Ureter (tissue), 1 donor: ENCODE measurements around the gene HIVEP2. TPM values are rescaled to one million over a fixed set of nuclear protein-coding genes. Genes with fewer than 3 reads are reported as not detected.

Source experiments
- DNase-seq: peaks from one replicate; pipeline ENCODE4 v3.0.0-alpha.2; 2020; ENCODE audit warnings: low spot score
- total RNA-seq: library from RNA; stranded (reverse); gene quantifications from one replicate; pipeline ENCODE4 v1.2.4, GENCODE V29; 2023
- donor health status: DM: yes; HTN: yes; CAD: no.

The HIVEP2 gene
- total RNA-seq, 1 donor from 2014 or later = 29.0 TPM

DNA sequence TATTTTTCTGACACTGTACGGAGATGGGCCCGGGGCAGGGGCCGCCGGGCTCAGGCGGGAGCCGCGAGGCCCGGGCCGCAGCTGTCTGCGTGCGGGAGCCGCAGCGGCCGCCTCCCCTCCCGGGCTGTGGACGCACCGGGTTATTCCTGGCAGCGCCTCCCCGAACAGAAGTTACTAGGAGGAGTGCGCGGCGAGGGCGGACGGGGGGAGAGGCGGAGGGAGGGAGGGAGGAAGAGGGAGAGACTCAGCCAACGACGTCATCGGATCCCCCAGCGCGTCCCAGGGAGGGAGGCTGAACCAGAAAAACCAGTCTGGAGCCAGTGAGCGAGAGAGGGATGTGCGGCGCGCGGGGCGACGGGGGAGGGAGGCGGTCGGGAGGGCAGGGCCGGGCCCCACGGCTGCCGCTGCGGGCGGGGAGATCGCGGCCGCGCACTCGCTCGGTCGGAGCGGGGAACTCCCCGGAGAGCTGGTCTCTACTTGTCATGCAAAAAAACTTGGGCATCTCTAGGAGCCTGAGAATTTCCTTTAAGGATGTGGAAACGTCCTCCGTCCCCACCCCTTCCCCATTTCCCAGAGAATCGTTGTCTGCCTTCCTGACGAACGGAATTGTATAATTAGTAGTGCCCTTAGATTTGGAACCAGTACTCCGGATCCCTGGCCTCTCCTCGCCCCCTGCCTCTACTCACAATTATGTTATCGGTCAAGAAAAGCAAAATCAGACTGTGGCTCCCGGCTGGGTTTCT is 1.4 kb upstream of the HIVEP2 start:
- DNase-seq = peak; percentile 99

DNA sequence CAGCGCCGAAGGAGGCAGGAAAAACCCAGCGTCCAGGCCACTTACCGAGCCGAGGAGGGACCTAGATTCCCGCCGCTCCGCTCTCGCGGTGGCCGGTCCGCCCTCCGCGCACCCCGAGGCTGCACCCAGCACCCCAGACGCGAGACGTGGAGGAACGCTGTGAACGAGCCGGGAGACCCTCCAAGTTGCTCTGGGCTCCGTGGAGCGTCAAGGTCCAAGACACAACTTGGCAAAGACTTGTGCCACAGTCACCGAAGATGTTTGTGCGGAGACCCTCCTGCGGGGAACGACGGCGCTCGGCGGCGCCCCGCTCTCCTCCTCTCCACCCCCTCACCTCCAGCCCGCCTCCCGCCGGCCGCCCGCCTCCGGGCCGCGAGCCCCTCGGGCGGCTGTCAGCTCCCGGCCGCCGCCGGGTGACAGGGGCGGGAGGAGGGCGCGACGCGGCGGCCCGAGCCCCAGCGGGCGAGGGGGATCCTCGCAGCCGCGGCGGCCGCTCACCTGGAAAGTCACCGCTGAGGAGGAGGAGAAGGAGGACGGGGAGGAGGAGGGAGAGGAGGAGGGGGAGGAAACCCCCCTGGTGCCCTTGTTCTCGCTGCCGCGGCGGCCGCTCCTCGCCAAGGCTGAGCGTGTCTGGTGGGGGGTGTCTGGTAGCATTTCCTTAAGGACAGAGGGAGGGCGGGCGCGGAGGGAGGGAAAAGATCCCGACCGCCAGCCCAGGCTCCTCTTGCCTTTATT is 637 bp upstream of the HIVEP2 start:
- peak; percentile 79 for DNase-seq

DNA sequence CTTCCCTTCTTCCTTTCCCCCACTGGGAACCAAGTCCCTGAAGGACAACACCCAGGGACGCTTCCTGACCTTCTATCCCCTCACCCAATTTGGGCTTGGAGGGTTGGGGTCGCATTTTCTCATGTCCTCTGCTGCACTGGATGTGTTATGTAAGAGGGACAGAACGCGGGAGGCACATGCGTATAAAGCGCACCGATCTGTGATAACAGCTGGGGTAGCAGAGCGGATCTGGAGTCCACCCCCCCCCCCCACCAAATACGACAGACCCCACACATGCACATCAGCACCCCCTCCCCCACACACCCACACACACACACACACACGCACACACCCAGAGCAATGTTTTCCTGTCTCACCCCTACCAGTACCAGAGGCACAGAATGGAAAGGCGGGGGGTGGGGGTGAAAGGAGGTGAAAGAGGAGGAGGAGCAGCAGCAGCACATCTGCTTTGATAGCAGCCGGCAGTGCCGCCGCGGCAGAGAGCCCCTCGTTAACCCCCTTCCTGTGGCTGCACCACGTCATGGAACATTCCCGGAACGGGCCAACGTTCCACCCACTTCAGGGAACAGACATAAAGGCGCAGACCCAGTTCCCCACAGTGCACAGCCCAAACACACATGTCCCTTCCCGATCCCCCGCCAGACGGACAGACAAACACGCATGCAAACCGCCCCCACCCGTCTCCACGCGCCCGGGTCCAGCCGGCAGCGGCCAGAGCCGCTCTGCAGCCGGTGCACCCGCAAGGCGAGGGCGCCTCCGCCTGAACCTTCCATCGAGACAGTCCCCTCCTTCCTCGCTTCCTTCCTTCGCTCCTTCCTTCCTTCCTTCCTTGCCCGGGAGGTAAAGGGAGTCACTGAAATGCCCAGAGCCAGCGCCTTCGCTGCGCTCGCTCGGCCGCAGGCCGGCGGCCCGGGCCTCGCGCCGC is 590 bp downstream of the HIVEP2 start:
- peak; percentile 91 for DNase-seq

DNA sequence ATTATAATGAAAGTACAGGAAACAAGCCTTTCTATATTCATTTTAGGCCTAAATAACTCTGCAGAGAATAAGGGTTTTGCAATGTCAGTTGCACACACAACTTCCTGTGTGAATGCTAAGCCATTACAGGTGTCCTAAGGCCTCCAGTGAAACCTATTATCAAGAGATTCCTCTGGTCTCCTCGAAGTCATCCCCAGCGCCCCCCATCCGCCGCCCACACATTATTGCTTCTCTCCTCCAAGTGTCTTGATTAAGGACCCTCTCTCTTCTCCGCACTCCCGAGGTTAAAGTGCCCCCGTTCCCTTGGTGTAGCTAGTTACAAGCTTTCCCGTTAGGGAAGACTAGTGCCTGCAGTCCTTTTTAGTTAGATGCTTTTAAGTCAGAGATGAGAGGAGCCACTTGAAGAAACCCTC is 1.3 kb downstream of the HIVEP2 start:
- DNase-seq = peak; percentile 51

DNA sequence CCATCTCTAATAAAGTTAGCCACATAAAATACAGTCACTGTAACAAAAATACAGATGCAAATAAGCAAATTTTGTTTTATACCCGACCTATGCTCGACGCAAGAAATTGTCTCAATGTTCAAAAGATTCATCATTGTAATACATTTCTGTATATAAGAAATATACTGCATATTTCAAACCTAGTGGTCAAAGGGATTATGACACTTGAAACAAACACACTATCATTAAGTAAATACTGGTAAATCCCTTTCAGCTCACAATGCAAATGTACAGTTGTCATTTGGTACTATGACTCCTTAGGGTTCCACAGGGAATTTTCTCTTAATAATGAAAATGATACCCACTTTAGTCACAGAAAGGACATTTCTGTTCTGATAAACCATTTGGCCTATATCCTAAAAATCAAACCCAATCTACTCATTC is 2.2 kb downstream of the HIVEP2 start:
- no peak for DNase-seq

DNA sequence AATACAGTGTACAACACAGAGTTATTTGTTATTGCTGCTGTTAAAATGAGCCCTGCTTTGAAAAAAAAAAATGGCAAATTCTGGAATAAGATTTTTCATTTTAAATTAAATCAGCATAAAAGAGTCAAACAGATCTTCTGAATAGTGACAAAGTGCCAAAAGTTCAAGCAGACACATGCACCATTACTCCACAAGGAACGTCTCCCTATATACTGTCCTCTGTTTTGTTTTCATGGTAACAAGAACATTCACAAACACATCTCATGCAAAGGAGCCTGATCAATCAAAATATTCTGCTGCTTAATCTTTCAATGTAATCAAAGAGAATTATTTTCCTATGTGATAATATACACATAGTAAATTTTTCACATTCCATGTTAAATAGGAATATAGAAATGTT is 2.7 kb downstream of the HIVEP2 start:
- no peak for DNase-seq

DNA sequence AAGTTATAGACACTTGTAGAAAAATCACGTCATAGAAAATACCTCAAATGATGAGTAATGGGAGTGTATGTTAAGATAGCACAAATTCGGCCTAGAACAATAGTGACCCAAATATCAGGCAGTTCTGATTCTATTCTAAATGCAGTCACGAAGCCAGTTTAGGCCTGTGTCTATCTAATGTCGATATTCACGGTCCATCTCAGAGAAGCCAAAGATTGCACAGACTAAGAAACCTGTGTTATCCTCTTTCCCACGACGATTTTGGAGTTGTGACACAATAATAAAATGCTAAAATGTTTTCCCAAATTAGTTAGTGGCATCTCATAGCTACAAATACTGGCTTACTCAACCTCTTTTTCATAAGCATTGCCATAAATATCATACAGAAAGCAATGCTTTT is 4.0 kb downstream of the HIVEP2 start:
- DNase-seq = no peak

DNA sequence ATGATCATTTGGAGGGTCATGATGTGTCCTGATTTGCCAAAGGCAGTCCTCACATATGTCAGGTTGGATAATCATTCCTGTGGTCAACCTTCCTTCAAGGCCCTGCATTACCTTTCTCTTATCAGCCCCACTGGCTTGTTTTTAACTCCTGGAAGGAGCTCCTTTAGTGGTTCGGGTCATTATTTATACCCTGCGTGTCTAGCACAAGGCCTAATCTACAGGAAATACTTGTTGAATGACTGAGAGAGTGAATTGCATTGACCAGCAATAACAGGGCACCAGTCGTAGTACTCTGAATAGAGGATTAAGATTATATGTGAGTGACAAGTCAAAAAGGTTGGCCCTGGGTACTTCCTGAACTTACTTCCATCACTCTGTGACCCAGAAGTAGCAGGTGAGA is 4.5 kb downstream of the HIVEP2 start:
- DNase-seq = no peak

DNA sequence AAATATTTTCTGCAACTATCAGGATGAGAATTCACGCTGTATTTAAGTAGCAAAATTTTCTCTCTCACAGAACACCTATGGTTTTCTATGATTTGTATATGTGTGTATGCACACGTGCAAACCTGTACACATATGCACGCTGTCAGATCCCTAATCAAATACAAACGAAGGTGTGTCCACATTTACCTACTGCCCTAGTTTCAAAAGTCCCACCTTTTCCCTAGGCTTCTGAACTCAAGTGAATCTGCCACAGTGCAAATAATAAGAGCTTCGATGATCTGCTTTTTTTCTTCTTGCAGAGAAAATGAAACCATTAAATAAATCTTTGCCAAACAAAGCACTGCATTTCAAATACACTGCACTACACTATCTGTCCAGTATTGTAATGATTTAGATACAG is 6.5 kb downstream of the HIVEP2 start:
- DNase-seq = no peak

DNA sequence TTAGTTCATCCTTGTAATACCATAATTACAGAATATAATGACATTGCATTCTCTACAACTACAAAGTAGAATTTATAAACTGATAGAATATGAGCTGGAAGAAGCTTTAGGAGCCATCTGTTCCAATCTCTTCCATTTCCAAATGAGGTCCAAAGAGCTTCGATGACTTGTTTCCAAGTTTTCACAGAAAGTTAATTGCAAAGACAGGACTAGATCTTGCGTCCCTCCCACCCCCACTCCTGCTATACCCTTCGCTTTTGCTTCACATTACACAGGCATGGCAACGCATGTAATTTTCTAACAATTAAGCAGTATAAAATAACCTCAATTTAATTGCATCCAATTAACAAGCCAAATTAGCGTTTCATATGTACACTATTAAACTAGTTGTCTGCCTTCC is 7.0 kb downstream of the HIVEP2 start:
- no peak for DNase-seq

DNA sequence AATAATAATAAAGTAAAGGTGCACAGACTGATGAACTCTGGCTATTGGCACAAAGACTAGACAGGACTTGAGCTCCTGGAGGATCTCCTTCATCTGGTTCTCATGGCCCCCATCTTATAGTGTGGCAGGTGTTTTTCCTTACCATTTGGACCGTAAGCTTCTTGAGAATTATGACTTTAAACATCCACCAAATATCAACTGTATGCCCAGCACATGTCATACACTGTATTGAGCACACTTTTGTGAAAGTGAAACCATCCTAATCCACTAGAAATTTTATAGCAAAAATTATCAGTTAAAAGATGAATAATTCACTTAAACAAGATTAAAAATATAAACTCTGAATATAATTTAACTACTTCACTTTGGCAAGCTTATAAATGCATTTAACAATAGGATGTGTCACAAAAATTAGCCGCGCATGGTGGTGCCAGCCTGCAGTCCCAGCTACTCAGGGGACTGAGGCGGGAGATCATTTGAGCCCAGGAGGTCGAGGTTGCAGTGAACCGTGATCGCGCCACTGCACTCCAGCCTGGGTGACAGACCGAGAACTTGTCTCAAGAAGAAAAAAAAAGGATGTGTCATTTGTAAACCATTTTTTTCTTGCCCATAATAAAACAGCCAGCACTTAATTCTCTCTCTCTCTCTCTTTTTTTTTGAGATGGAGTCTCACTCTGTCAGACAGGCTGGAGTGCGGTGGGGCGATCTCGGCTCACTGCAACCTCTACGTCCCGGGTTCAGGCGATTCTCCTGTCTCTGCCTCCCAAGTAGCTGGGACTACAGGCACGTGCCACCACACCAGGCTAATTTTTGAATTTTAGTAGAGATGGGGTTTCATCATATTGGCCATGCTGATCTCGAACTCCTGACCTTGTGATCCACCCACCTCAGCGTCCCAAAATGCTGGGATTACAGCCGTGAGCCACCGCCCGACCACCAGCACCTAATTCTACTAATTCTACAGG is 9.1 kb downstream of the HIVEP2 start:
- DNase-seq = no peak

DNA sequence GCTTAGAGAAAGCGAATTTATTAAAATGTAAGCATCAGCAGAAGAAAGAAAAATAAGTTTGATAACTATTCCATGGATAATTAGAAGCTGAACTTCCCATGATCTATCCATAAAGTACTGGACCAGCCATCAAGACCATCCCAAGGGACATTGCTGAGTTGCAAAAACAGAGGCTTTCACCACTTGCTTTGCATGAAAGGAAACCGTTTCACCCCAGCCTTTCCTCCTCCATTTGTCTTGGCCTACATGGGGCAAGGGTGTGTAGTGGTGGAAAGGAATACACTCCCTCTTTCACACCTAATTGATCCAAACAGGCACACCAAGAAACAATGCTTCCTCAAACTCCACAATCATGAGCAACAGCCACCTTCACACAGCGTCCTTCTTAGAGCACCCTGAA is 10.4 kb downstream of the HIVEP2 start:
- no peak for DNase-seq

DNA sequence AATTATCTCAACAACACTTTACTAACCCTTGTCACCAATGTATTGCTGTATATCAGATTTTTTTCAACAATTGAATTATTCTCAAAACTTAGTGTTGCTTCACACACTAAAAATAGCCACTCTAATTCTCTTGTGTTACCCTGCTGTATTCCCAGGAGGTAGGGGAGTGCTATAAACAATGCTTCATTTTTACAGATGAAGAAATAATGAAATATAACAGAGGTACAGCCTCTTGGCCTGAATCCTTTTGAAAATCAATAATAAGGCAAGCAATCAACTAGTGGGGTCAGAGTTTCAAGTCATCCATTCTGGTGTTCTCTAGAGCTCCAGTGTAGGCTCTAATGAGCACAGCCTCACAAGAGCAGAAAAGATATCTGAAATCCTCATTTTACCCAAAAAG is 10.9 kb downstream of the HIVEP2 start:
- no peak for DNase-seq

DNA sequence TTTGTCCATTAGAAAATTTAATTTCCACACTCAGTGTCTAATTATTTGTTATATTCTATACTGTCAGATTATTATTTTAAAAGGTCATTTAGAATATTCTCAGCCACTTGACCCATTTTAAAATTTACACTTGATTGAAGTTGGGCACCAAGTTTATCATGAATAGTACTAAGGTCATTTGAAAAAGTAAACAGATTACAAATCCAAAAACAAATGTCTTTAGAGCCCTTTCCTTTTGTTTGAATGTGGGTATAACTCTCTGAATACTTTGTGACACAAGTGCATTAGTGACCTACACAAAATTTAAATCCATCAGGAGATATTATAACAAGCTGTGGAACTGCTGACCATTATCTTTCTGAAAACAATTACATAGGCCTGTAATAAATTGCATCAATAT is 11.3 kb downstream of the HIVEP2 start:
- DNase-seq = no peak

DNA sequence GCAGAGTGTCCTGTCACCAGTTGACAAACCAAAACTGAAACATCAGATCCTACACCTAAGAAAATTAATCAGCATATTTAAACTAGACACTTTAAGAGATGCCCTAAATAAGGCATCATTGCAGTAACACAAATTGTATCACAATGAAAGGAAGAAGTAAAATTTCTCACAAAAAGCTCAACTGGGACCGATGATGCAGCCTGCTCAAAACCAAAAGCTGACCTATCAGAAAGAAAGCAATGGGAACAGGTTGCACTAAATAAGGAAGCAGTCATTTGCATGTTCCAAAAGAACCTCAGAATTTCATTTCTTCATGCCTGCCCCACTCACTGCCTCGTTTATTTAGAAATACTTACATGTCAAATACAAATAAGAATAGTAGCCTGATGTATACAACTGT is 12.1 kb downstream of the HIVEP2 start:
- DNase-seq = no peak

DNA sequence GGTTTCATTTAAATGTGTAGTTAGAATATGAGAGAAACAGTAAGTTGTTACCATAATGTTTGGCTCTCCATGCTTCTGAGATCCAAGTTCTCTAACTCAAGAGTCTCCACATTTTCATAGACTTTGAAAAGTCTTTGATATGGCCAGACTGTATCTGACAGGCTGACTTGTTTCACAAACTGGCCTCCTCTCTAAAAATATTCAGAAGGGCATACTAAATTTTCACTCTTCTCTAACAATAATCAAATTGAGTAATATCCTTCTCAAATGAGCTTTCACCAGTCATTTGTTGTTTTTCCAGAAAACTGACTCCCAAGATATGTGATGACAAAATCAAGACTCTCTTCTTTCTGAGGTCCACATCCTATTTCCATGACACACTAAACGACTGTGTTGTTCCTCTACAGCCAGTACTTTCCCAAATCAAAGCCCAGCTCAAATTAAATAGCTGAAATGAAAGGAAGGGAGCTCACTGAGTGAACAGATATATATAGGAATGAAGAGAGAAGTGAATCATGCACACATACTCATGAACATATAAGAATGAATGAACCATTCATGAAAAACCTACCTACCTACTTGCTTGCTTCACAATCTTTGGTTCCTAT is 15.1 kb downstream of the HIVEP2 start:
- DNase-seq = no peak

DNA sequence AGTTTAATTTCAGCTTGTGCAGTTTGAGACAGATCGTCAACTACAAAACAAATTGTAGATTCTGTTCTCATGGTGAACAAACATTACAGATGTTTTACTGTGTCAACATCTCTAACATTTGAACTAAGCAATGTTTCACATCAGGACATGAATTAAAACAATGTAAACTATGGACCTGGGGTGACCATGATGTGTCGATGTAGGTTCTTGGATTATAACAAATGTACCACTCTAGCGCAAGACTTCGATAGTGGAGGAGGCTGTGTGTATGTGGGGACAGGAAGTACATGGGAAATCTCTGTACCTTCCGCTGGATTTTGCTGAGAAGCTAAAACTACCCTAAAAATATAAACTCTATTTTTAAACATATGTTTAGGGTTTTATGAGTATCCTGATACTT is 17.1 kb downstream of the HIVEP2 start:
- no peak for DNase-seq

DNA sequence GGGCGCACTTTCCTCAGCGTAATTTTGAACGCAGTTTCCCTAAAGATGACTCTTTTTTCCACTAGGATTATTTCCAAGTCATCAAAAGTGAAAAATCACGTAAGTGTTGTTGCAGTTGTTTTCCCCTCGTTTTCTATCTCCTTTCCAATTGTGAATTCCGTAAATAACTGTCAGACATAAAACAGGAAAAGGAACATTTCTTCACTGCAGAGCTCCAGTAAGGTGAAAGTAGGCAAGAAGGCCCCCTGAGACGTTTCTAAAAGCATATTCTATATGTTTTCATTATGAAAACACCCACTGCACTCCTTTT is 17.8 kb downstream of the HIVEP2 start:
- DNase-seq = no peak

DNA sequence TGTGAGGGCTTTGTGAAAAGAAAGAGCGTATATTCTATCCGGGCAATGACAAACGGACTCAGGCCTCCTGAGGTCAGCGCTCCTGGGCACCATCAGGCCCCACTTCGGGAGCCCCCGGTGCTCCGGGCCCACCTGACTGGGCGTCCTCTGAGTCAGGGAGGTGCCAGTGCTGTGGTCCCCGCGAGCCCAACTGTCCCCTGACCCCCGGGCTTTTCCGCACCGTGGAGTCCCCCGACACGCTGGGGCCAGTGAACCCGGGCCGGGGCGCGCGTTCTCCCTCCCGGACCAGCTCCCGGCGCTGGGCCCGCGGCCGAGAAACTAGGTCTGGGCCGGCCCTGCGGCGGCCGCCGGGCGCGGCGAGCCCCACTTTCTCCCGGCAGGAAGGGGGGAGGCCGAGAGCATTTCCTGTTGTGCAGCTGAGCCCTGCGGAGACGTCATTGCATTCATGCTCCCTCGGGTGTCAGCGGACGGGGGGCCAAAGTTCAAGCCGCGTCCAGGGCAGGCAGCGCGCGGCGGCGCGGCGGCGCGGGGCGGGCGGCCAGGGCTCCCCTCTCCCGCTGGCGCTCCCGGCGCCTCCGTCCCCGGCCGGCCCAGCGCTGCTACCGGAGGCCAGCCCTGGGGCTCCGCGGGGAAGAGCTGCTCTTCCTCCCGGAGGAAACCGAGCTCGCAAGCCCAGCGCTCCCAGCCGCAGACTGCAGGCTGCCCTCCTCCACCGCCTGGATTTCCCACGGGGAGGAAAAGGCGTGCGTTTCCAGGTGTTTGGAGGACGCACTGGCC is 18.3 kb downstream of the HIVEP2 start:
- peak; percentile 82 for DNase-seq

DNA sequence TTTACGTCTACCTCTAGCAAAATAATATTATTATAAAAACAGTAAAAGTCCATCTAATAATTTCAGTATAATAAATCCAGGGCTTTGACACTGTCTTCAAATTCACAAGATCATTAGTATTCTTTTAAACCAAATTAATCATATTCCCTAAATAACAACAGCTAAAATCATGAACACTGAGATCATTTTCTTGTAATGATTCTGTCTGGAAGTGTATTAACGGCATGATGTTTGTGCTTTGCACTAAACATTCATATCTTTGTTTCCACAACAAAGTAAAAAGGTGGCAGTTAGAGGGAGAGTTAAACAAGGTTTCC is 18.8 kb downstream of the HIVEP2 start:
- DNase-seq = no peak
